Activated CD4-positive, alpha-beta T cell treated with anti-CD3 and anti-CD28 coated beads for 24 hours (primary cell): ENCODE results near the gene SLC9A3.

Experiments
- DNase-seq, 2 donors: peaks; one replicate each; pipeline ENCODE4 v3.0.0-alpha.2; 2020; ENCODE audit warnings: low read depth in 2 of 2

SLC9A3 gene

DNA sequence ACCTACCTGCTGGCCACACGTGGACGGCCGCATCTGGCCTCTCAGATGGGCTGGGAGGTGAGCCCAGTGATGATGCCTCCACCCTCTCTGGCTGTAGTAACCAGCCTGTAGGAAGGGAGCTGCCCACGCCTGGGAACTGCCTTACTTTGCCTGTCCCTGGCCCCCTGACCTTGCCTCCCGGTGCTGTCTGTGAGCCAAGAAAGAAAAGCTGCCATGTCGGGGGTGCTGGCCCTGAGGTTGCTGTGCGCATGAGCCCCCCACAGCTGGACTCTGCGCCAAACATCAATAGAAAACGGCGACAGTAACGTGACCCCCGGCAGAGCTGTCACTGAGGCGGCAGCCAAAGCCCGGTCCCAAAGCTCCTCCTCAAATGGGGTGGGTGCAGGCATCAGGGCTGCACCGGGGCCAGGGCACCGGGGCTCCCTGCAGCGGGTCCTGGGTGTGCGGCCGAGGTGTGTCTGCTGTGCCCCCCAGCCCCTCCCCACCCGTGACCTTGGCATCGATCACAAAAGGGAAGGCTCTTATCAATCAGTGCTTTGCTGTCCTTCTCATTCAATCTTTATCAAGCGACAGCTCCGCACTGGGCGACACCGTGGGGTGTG is 15.3 kb upstream of the SLC9A3 start:
- no peak for DNase-seq

- DNase-seq, result no peak
These were observed 14.7 kb upstream of the SLC9A3 start for GRCh38 chr5:538801-539468.

GRCh38 chr5:538271-538771 is 14.1 kb upstream of the SLC9A3 start:
- no peak for DNase-seq

- no peak for DNase-seq
These were observed 13.4 kb upstream of the SLC9A3 start for GRCh38 chr5:537621-538071.

- no peak for DNase-seq
These were observed 12.8 kb upstream of the SLC9A3 start for GRCh38 chr5:537098-537497.

DNA sequence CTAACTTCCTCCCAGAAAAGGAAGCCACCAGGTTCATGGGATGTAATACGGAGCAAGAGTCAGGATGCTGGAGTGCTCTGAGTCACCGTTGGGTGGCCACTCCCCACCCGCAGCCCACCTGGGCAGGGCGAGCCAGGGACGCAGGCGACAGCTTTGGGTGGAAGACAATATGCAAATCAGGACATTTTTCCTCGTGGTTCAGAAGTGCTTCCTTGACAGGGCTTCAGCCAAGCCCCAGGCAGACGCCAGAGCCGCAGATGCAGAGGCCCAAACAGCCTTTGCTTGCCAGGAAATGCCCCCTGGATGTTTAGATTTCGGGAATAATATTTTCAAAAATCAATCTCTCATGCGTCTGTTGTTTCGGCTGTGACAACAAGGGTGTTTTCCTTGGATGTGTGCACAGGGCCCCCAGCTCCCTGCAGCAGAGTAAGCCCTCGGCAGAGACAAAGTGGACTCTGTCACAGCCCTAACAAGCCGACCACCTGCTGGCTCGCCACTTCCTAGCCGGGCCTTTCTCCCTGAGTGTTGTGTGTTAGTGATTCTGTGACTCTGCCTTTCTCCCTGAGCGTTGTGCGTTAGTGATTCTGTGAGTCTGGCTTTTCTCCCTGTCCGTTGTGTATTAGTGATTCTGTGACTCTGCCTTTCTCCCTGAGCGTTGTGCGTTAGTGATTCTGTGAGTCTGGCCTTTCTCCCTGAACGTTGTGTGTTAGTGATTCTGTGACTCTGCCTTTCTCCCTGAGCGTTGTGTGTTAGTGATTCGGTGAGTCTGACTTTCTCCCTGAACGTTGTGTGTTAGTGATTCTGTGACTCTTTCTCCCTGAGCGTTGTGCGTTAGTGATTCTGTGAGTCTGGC is 11.8 kb upstream of the SLC9A3 start:
- DNase-seq, result no peak

DNA sequence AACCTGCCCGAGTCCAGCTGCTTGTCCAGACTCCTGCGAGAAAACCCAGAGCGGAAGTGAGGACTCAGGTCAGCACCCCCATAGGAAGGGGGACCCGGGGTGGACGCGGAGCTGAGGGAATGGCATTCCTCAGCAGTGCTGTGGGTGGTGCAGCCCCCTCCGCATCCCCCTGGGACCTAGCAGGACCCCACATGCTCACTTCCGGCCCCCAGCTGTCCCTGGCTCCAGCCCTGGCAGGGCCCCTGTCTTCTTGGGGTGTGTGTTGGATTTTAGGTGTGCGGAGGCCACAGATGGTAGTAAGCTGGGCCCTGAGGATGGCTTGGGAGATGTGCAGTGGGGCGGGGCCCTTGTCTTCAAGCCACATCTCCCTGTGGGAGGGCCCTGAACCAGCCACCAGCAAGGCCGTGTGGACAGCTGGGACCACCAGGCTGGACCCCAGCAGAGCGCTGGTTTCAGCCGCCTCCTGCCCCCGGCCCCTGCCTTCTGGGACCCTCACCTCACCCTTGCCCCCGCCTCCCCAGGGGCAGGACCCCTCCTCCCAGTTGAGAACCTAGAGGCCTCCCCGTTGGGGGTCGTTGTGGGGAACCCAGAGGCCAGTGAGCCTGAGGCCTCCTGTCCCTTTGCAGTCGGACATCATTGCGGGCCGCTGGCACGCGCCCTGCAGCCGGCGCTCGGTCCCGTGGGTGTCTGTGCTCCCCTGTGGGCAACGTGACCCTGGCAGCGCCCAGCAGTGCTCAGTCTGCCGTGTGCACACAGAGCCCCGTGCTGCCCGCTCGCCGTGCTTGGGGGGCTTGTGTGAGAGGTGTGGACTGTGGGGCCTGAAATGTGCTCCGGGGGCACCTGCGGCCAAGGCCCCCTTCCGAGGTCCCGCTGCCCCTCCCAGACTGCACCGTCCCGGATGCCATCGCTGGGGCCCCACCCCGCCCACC is 10.8 kb upstream of the SLC9A3 start:
- DNase-seq, result no peak

GRCh38 chr5:533955-534742 is 9.9 kb upstream of the SLC9A3 start:
- no peak for DNase-seq

DNA sequence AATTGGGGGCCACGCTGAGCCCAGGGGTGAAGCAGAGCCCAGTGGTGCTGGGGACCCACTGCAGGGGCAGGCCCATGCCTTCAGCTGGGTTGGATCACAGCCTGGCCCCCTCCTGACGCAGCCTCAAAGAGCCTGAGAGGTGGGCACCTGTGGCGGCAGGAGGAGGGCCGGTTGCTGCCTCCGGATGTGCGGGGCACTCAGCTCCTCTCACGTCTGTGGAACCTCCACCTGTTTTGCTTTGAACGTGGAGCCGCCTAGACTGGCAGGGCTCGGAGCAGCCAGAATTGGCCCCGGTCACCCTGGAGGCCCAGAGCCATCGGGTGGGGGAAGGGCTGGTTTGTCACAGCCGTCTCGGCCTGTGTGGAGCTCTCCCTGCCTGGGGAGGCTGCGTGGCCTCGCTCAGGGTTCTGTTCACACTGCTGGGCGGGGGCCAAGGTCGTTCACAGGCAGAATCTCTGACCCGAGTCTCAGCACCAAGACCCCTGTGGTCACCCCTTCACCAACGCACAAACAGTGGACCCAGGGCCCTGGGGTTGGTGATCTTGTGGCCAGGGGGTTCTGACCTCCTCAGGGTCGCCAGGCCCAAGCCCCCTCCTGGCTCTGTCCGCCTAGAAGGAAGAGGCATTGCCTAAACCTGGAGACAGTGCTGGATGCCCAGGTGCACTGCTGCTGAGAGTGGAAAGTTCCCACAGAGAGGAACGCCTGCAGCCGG is 9.2 kb upstream of the SLC9A3 start:
- no peak for DNase-seq

DNA sequence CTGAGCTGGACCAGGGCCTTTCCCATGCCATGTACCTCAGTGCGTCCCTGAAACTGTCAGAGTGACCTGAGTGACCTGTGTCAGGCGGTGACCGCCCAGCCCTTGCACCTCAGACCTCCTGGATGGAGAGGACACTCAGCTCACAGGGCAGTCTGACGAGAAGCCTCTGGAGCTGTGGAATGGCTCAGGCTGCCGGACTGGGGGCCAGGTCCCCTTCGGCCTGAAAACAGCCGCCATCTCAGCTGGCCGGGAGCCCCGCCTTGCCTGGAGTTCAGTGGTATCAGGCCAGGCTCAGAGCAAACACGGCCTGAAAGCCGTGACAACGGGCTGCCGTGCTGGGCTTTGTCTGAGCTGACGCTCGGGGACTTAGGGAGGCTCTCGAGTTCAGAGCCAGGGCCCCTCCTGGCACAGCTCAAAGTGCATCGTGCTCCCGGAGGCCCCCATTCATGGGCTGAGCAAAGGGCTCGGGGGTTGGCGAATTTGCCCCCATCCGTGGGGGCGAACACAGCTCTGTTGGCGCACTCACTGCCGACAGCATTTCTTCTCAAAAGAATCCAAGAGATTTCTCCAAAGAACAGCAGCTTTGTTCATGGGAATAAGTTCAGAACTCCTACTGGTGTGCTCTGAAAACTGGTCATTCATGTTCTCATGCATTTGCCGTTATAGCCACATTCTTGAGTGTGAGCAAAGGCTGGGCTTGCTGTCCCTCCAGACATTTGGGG is 8.4 kb upstream of the SLC9A3 start:
- no peak for DNase-seq

GRCh38 chr5:531749-532315 is 7.6 kb upstream of the SLC9A3 start:
- DNase-seq, result no peak

DNA sequence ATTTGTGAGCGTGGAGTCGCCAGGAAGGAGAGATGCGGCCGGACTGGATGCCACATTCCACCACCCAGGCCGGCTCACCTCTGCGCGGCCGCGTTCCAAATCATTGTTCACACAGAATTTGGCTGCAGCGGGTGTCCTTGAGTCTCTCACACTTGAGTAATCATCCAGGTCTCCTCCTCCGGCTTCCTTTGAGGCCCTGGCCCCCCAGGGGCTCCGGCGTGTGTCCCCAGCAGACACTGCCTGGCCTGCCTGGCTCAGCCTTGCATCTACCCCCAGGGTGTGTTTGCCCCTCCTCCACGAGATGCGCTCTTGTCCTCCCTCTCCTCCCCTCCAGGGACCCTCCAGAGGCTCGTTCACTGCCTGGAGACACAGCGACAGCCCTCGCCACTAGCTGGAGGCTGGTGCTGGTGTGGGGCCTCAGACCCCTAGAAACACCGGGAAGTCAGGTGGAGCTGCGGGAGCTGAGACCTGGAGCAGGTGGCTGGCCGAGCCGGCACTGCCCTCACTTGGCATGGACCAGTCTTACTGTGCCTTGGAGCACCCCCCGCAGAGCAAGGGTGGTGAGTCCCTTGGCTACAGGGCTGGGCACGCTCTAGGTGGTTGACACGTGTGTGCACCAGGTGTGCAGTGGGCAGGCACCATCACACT is 7.0 kb upstream of the SLC9A3 start:
- DNase-seq, result no peak

DNA sequence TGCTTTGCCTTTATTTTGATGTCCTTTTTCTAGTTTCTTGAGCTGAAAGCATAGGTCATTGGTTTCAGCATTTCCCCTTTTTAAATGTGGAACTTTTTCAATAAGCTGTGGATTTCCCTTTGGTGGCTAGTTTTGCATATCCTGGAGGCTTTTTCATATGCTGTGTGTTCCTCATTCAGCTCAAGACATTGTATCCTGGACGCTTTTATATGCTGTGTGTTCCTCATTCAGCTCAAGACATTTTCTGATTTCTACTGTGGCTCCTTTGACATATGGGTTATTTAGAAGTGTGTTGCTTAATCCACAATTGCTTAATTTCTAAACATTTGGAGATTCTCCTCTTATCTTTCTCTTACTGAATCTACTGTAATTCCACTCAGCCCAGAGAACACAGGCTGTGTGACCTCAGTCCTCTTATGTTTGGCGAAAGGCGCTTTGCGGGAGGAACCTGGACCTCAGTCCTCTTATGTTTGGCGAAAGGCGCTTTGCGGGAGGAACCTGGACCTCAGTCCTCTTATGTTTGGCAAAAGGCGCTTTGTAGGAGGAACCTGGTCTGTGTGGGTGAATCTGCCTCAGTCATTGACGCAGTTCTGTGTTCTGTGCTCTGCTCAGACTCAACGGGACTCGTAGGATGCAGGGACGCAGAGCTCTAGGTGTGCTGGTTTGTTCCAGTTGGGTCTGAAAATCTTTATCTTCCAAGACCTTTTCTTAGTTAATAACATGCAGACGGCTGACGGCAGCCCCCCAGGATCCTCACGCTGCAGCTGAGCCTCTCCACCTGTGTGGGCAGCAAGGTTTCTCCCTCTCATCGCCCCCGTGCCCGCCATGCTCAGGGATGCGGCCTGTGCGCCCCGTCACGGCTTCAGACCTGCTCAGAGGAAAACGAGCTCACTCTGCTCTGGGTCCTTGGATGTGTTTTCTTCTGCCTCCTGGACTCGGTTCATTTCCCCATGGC is 6.0 kb upstream of the SLC9A3 start:
- no peak for DNase-seq

DNA sequence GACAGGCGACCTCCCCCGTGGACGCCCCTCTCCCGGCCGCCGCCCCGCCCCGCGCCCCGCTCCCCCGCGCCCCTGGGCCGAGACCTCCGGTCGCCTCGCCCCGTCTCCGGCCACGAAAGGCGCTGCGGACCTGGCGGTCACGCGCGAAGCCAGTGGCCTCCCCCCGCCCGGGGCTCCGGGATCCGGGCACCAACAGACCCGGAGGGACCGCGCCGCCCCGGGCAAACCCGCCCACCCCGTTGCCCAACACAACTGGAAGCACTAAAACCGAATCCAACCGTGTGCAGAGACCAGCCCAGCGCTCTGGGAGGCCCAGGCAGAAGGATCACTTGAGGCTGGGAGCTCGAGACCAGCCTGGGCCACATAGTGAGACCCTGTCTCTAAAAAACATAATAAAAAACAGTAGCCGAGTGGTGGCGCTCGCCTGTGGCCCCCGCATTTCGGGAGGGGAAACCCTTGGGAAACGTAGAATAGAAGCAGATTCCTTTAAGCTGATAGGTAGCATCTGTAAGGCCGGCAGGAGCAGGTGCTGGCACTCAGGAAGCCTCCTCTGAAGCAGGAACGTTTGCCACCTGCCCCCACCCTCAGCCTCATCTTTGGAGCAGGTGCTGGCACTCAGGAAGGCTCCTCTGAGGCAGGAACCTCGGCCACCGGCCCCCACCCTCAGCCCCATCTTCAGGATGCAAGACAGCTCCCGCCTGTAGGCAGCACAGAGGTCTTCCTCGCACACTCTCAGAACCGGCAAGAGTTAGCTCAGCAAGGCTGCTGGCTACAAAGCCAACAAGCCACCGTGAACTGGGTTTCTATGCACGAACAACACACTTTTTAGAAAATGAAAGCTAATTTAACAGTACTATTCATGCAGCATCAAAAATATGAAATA is 4.6 kb upstream of the SLC9A3 start:
- DNase-seq, result no peak

- DNase-seq, result no peak
These were observed 3.7 kb upstream of the SLC9A3 start for GRCh38 chr5:527646-528628.
